NCI-H82 treated with DMSO at 0.1 percent for 48 hours (cell line): ENCODE results near the gene TMEM88.

ENCODE experiments used
- DNase-seq: peaks from one replicate; lab custom pipeline; 2025; ENCODE audit not compliant: unreplicated experiment; lab: John Stamatoyannopoulos, UW

Gene TMEM88

DNA sequence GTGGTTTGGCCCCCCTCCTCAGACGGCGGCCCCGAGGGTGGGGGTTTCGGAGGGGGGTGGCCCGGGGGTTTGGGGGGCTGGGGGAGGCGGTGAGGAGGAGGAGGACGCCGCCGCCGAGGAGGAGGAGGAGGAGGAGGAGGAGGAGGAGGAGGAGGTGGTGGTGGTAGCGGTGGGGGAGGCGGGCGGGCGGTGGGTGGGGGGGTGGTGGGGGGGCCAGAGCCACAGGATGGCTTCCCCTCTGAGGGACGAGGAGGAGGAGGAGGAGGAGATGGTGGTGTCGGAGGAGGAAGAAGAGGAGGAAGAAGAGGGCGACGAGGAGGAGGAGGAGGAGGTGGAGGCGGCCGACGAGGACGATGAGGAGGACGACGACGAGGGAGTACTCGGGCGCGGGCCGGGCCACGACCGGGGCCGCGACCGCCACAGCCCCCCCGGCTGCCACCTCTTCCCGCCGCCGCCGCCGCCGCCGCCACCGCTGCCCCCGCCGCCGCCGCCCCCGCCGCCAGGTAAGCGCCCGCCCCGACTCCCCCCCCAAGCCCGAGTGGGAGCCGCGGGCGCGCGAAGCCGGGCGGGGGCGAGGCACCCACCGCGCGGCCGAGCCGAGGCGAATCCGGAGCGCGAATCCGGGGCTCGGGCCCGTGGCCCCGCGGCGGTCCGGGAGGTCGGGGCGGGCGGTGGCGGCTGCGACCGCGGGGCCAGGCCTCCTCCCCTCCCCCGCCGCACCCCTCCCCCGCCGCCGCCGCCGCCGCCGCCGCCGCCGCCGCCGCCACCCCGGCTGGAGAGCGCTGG, 29.9 kb downstream of the TMEM88 start:
- DNase-seq = no peak

DNA sequence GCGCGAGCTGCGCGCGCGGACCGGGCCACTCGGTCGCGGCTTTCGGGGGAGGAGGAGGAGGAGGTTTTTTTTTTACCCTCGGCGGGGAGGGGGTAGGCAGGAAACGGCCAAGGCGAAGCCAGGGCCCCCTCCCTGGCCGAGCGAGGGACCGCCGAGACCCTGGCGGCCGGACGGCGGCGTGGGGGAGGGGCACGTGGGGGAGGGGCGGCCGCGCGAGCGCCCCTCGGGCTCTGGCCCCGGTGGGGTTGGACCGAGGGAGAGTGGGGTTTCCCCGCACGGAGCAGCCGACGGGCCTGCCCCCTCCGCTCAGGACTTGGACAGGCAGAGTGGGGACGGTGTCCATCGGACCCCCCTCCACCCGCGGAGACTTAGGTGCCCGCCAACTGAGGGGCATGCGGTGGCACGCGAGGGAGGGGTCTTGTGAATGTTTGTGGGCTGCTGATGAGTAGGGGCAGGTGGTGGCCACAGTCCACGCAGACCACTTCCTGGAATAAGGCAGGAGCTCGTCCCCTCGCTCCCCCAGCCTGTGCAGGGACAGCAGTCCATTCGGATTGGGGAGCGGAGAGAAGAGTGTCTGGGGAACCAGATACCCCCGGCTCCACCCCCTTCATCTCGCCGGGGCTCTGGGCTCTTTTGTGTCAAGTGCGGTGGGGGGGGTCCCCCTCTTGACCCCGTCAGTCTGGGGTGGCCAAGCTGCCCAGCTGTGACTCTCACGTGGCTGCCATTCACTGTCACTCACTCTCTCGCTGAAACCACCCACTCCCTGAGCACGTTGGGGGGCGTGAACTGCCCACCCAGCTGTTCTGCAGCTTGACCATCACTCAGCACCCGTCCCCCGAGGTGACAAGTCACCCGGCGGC, 30.7 kb downstream of the TMEM88 start:
- DNase-seq = peak; percentile 41

DNA sequence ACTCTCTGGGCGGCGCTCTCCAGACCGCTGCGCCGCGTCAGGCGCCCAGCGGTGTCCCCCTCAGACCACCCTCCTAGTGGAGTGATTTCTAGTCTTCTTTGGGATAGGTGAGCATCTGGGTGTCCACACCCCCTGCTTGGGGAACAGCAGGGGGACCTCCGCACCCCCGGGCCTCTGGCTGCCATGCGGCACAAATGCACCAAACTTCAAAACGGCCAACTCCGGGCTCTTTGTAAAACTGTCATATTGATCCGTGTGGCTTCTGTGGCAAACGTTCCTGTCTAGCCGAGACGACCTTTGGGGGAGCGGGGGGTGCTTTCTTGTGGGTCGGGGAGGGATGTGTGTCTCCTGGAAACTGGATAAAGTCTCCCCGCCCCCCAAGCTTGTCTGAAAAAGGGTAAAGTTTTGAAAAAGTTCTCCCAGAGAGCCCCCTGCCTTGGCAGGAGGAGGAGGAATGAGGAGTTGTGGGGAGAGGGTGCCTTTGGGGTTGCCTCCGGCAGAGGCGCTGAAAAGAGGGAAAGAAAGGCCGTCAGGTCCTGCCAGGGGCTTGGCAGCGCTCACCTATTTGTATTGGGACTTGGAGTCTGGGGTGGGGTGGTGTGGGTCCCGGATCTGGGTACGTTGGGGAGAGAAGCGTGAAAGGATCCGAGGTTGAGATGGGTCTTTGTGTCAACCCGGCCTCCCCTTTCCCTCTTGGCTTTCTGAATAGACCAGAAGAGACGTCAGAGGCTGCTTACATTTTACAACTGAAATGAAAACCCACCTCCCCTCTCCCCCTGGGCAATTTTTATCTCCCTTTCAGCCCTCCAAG, 31.6 kb downstream of the TMEM88 start:
- DNase-seq = peak; percentile 42

DNA sequence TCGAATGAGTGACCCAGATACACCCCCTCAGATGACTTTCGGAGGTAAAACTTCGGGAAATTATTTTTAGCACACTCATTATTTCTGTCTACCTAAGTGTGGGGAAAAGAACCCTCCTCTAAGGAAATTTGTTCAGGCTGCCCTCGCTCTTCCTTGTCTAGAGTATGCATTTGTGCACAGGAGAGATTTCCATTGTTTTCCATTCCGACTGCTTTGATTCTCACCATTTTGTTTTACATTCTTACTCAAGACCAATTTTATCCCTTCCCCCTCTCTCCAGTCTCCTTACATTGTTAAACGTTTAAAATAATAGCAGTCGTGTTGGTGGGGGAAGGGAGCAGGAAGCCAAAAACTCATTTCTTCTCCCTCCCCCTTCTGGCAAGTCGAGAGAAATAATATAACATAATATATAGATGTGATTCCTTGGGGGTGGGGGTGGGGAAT, 32.2 kb downstream of the TMEM88 start:
- no peak for DNase-seq

DNA sequence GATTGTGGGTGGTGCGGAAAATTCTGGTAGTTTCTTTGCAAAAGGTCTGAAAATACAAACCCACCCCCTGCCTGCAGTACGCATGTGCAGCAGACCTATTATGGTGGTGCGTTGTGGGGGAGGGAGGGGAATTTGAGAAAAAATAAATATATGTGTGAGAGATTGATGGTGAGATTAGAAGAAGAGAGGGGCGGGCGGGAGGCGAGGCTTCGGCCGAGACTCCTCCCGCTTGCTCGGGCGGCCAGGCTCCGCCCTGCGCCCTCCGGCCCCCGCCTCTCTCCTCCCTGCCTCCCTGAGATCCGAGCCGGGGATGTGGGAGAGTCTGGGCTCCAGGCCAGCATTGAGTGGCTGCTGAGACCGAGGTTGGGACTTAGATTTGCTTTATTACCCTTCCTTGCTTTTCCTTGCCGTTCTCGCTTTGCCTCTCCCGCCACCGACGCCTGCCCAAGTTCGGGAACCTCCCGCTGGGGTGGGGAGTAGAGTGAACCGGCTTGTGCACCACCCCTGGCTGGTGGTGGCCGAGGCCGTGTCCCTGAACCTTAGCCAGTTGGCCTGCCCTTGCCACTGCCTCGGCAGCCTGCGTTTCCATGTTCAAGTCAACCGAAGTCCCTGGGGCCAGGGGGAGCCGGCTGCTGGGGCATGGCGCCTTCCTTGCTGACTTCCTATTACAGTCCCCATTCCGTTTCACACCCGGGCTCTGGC, 32.8 kb downstream of the TMEM88 start:
- DNase-seq = peak; percentile 91

DNA sequence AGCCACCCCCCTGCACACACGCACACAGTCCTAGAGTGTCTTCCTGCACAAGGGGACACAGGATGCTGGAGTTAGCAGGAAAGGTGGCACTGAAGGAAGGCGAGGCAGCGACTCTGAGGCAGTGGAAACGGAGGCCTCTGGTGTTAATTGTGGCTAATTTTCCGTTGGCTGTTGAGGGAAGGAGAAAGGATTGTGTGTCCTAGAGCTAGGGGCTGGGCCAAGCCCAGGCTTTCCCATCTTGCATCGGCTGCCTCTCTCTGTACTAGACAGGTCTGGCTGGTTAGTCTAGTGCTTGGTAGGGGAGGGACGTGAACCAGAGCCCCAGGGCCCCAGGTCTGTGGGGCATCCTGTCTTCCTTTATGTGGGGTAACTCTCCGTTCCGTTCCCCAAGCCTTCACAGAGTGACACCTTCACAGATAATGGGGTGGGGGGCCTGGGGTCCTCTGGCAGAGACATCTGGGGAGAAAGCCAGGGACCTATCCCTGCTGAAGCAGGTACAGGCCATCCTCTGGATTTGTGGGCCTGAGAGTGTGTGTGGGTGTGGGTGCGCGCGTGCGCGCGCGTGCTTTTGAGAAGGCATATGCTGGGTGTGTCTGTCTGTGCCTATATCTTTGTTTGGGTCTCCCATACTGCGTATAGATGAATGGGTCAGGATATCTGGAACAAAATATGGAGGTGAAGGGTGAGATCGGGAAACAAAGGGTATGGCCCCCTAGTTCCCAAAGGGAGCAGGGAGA, 33.5 kb downstream of the TMEM88 start, which contains the start of gene CHD3:
Gene CHD3, plus strand, starts transcription at position 606 of the 737 bp plus-strand sequence. CDS start 212 bp downstream, outside the sequence.
- no peak for DNase-seq

DNA sequence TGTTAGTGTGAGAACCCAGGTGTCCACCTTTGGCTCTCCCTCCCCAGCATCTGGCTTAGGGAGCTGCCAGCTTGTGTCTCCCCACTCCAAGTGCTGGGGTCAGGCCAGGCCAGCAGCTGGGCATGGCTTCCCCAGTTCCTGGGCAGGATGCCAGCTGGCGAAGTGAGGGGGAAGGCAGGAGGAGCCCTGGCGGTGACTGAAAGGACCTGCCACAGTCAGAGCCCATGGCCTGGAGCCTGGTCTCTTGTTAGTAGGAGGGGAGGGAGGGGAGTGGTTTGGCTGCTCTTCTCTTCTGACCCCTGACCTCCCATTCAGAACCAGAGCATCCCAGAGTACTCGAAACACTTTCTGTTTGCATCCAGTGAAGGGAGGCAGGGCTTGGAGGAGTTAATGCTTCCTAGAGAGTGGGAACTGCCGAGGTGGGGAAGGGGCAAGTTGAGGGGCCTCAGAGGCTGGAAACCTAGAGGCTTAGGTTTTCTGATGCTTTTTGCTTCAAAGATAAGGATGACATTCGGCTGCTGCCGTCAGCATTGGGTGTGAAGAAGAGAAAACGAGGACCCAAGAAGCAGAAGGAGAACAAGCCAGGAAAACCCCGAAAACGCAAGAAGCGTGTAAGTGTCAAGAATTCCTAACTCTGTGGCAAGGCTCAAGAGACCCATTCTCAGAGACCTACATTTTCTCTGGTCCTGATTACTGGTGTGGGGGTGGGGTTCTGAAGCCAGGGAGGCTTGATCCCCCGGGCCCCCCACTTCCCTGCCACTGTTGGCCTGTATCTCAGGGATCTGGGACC, 34.5 kb downstream of the TMEM88 start:
- DNase-seq = peak; percentile 50

DNA sequence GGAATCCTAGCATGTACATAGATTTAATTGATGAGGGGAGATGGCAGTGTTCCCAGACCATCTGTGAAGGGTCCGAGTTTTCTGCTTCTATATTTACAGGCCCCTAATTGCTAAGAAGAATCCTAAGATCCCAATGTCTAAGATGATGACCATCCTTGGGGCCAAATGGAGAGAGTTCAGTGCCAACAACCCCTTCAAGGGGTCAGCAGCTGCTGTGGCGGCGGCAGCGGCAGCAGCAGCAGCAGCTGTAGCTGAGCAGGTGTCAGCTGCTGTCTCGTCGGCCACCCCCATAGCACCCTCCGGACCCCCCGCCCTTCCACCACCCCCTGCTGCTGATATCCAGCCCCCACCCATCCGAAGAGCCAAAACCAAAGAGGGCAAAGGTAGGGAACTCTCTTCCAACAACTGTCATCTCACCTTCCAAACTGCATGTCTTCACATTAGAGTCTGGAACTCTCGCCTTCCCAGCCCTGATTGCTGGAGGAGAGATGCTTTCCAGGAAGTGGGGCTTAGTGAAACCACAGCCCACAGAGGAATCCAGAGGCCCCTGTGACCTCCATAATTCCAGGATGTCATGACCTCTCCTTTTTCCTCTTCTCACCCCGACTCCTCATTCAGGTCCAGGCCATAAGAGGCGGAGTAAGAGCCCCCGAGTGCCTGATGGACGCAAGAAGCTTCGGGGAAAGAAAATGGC, 38.5 kb downstream of the TMEM88 start:
- no peak for DNase-seq

DNA sequence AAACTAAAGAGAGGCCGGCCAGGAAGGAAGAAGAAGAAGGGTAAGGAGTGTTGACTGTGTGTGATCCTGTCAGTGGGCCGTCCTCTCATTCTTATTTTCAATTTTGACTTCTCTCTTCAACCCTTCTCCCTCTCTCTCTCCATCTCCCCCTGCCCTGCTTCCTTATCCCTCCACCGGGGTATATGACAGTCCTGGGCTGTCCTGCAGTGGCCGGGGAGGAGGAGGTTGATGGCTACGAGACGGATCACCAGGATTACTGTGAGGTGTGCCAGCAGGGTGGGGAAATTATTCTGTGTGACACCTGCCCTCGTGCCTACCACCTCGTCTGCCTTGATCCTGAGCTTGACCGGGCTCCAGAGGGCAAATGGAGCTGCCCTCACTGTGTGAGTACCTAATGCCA, 39.4 kb downstream of the TMEM88 start:
- no peak for DNase-seq

DNA sequence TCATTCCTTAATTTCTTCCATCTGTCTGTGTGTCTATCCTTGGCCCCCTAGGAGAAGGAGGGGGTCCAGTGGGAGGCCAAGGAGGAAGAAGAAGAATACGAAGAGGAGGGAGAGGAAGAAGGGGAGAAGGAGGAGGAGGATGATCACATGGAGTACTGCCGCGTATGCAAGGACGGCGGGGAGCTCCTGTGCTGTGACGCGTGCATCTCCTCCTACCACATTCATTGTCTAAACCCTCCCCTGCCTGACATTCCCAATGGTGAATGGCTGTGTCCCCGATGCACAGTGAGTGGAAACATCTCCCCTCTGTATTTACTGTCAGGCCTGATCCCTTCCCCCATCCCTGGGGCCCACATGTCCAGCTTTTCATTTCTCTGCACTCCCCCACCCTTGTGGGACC, 40.0 kb downstream of the TMEM88 start:
- DNase-seq = no peak

DNA sequence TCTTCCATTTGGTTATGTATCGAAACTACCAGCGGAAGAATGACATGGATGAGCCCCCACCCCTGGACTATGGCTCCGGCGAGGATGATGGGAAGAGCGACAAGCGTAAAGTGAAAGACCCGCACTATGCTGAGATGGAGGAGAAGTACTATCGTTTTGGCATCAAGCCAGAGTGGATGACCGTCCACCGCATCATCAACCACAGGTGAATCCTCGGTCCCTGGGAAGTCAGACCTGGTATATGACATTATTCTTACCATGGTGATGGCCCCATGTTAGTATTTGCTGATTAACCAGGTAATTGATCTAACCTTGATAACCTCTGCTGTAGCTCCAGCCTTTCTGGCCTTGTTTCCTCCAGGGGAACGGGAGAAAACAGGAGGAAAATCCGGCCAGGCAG, 42.2 kb downstream of the TMEM88 start:
- no peak for DNase-seq

DNA sequence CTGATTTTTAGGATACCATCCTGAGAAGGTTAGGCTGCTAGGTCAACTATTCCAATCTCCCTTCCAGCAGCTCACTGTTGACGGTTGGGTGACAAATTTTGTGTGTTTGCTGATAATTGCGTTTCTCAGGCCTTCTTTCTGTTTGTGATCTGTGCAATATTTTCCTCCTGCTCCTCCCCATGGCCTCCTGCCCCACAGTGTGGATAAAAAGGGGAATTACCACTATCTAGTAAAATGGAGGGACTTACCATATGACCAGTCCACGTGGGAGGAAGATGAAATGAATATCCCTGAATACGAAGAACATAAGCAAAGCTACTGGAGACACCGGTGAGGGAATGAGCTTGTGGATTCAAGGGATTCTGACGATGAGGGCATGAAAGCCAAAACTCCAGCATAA, 42.9 kb downstream of the TMEM88 start:
- no peak for DNase-seq

DNA sequence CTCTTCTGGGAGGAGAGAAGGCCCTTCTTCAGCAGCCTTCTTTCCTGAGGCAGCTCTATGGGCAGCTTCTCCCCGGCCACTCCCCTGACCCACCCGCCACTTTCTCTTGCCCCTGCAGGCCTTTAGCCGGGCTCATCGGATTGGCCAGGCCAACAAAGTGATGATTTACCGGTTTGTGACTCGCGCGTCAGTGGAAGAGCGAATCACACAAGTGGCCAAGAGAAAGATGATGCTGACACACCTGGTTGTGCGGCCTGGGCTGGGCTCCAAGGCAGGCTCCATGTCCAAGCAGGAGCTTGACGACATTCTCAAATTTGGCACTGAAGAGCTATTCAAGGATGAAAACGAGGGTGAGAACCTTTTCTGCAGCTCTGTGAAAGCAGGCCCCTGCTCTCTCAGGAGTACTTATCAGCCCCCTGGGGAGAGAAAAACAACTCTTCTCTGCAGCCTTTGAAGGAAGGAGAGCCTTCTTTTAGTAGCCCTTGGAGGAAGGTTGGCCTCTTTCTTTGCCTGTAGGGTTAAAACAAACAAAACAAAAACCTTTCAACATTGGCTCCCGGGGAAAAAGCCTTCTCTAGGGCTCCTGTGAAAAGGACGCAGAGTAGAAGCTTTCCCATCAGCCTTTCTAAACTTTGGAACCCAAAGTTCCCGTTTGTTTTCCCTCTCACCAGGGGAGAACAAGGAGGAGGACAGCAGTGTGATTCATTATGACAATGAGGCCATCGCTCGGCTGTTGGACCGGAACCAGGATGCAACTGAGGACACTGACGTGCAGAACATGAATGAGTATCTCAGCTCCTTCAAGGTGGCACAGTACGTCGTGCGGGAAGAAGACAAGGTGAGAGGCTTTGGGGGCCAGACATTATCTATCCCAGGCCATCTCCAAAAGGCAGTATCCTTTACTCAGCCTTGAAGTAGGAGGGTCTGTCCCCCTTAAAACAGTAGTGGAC, 48.6 kb downstream of the TMEM88 start:
- DNase-seq = no peak
